ENCODE data around the gene TNF. TPM values are rescaled to one million over a fixed set of nuclear protein-coding genes. Genes with fewer than 3 reads are reported as not detected.

The TNF gene
- total and polyA plus RNA-seq, 2 donors (not counting 1 experiment from before 2014, with no cell fraction given) = not detected

DNA sequence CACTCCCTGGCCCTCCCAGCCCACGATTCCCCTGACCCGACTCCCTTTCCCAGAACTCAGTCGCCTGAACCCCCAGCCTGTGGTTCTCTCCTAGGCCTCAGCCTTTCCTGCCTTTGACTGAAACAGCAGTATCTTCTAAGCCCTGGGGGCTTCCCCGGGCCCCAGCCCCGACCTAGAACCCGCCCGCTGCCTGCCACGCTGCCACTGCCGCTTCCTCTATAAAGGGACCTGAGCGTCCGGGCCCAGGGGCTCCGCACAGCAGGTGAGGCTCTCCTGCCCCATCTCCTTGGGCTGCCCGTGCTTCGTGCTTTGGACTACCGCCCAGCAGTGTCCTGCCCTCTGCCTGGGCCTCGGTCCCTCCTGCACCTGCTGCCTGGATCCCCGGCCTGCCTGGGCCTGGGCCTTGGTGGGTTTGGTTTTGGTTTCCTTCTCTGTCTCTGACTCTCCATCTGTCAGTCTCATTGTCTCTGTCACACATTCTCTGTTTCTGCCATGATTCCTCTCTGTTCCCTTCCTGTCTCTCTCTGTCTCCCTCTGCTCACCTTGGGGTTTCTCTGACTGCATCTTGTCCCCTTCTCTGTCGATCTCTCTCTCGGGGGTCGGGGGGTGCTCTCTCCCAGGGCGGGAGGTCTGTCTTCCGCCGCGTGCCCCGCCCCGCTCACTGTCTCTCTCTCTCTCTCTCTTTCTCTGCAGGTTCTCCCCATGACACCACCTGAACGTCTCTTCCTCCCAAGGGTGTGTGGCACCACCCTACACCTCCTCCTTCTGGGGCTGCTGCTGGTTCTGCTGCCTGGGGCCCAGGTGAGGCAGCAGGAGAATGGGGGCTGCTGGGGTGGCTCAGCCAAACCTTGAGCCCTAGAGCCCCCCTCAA, 3.1 kb upstream of the TNF start, which contains the start of gene LTA:
LTA (plus strand) TSS at position 249 of the 871 bp plus-strand sequence; CDS start at position 703, 454 bp downstream.
- DNase-seq (ENCODE audit: low read depth in 2 of 2) = no peak
- Histone ChIP-seq H3K9me3 (ENCODE audit: control insufficient read depth, insufficient read depth, low read depth, low read length) (no peaks in the 10 kb centered on the region), H3K4me1 (ENCODE audit: control insufficient read depth, extremely low read depth, insufficient read depth, low read length) (no peaks in the 10 kb centered on the region), H3K4me3 (replicated peaks in 1 of 4; ENCODE audit: control extremely low read depth in 1 of 4, insufficient read depth in 1 of 4, low read depth in 3 of 4, low read length in 4 of 4) (no peak within 1 kb of the TSS), H2AFZ (ENCODE audit: low read length) (no peak within 1 kb of the TSS), H4K20me1 (ENCODE audit: control insufficient read depth, extremely low read depth, insufficient read depth, low read length) (no peaks in the 10 kb centered on the region), H3K79me2 (ENCODE audit: control insufficient read depth, insufficient read depth, low read length) (no peaks in the 10 kb centered on the region), H3K36me3 (ENCODE audit: control insufficient read depth, insufficient read depth, low read length) (no peaks in the 10 kb centered on the region), H3K27ac (ENCODE audit: insufficient read depth, low read length) (no peak within 1 kb of the TSS), H3K4me2 (ENCODE audit: extremely low read depth, insufficient read depth, low read length) (no peak within 1 kb of the TSS), H3K27me3 (ENCODE audit: control insufficient read depth, insufficient read depth, low read length) (peaks cover 33% of the 10 kb centered on the region), H3K9ac (ENCODE audit: insufficient read depth, low read length) (no peak within 1 kb of the TSS)
- TF ChIP-seq, protein P1, sequence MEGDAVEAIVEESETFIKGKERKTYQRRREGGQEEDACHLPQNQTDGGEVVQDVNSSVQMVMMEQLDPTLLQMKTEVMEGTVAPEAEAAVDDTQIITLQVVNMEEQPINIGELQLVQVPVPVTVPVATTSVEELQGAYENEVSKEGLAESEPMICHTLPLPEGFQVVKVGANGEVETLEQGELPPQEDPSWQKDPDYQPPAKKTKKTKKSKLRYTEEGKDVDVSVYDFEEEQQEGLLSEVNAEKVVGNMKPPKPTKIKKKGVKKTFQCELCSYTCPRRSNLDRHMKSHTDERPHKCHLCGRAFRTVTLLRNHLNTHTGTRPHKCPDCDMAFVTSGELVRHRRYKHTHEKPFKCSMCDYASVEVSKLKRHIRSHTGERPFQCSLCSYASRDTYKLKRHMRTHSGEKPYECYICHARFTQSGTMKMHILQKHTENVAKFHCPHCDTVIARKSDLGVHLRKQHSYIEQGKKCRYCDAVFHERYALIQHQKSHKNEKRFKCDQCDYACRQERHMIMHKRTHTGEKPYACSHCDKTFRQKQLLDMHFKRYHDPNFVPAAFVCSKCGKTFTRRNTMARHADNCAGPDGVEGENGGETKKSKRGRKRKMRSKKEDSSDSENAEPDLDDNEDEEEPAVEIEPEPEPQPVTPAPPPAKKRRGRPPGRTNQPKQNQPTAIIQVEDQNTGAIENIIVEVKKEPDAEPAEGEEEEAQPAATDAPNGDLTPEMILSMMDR (conservative IDR thresholded peaks at IDR 0.05 in 1 of 2, IDR thresholded peaks at IDR 0.05 in 1 of 2; ENCODE audit: low read depth in 1 of 2, low read length in 2 of 2) = no peak
- TF ChIP-seq EZH2 (IDR thresholded peaks at IDR 0.05; ENCODE audit: low read length, missing control alignments) = no peak

DNA sequence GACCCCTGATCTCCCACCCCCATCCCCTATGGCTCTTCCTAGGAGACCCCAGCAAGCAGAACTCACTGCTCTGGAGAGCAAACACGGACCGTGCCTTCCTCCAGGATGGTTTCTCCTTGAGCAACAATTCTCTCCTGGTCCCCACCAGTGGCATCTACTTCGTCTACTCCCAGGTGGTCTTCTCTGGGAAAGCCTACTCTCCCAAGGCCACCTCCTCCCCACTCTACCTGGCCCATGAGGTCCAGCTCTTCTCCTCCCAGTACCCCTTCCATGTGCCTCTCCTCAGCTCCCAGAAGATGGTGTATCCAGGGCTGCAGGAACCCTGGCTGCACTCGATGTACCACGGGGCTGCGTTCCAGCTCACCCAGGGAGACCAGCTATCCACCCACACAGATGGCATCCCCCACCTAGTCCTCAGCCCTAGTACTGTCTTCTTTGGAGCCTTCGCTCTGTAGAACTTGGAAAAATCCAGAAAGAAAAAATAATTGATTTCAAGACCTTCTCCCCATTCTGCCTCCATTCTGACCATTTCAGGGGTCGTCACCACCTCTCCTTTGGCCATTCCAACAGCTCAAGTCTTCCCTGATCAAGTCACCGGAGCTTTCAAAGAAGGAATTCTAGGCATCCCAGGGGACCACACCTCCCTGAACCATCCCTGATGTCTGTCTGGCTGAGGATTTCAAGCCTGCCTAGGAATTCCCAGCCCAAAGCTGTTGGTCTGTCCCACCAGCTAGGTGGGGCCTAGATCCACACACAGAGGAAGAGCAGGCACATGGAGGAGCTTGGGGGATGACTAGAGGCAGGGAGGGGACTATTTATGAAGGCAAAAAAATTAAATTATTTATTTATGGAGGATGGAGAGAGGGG, 1.9 kb upstream of the TNF start:
- Histone ChIP-seq H2AFZ (ENCODE audit: low read length) (no peak overlapping the region), H3K27me3 (ENCODE audit: control insufficient read depth, insufficient read depth, low read length) (peaks cover 32% of the 10 kb centered on the region), H3K4me2 (ENCODE audit: extremely low read depth, insufficient read depth, low read length) (no peak overlapping the region), H3K27ac (ENCODE audit: insufficient read depth, low read length) (no peak overlapping the region), H4K20me1 (ENCODE audit: control insufficient read depth, extremely low read depth, insufficient read depth, low read length) (no peaks in the 10 kb centered on the region), H3K36me3 (ENCODE audit: control insufficient read depth, insufficient read depth, low read length) (no peaks in the 10 kb centered on the region), H3K4me3 (replicated peaks in 1 of 4; ENCODE audit: control extremely low read depth in 1 of 4, insufficient read depth in 1 of 4, low read depth in 3 of 4, low read length in 4 of 4) (no peak overlapping the region), H3K9me3 (ENCODE audit: control insufficient read depth, insufficient read depth, low read depth, low read length) (no peaks in the 10 kb centered on the region), H3K9ac (ENCODE audit: insufficient read depth, low read length) (no peak overlapping the region), H3K4me1 (ENCODE audit: control insufficient read depth, extremely low read depth, insufficient read depth, low read length) (no peaks in the 10 kb centered on the region), H3K79me2 (ENCODE audit: control insufficient read depth, insufficient read depth, low read length) (no peaks in the 10 kb centered on the region)
- TF ChIP-seq, protein P1 (conservative IDR thresholded peaks at IDR 0.05 in 1 of 2, IDR thresholded peaks at IDR 0.05 in 1 of 2; ENCODE audit: low read depth in 1 of 2, low read length in 2 of 2) = no peak
- no peak for TF ChIP-seq EZH2 (IDR thresholded peaks at IDR 0.05; ENCODE audit: low read length, missing control alignments)
- no peak for DNase-seq (ENCODE audit: low read depth in 2 of 2)

Measured in fibroblast of lung (primary cell).